ENCODE measurements around the gene HYAL4.
"Not testable (repeated sequence)": the region's sequence is repeated elsewhere in the genome, so short reads cannot be mapped to it uniquely, and the experiment has no call there.

HYAL4 gene

GRCh38 chr7:123849855-123850254 lies 4.9 kb downstream of the HYAL4 start:
- no peak for ATAC-seq

GRCh38 chr7:123851404-123851803 lies 6.4 kb downstream of the HYAL4 start:
- ATAC-seq, result not testable (repeated sequence)

DNA sequence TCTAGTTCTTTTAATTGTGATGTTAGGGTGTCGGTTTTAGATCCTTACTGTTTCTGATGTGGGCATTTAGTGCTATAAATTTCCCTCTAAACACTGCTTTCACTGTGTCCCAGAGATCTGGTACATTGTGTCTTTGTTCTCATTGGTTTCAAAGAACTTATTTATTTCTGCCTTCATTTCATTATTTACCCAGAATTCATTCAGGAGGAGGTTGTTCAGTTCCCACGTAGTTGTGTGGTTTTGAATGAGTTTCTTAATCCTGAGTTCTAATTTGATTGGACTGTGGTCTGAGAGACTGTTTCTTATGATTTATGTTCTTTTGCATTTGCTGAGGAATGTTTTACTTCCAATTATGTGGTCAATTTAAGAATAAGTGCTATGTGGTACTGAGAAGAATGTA lies 9.3 kb downstream of the HYAL4 start:
- not testable (repeated sequence) for ATAC-seq

GRCh38 chr7:123856428-123856827 lies 11.5 kb downstream of the HYAL4 start:
- ATAC-seq, result not testable (repeated sequence)

GRCh38 chr7:123860848-123861247 lies 15.9 kb downstream of the HYAL4 start:
- no peak for ATAC-seq

GRCh38 chr7:123862775-123863174 lies 17.8 kb downstream of the HYAL4 start:
- ATAC-seq, result no peak

DNA sequence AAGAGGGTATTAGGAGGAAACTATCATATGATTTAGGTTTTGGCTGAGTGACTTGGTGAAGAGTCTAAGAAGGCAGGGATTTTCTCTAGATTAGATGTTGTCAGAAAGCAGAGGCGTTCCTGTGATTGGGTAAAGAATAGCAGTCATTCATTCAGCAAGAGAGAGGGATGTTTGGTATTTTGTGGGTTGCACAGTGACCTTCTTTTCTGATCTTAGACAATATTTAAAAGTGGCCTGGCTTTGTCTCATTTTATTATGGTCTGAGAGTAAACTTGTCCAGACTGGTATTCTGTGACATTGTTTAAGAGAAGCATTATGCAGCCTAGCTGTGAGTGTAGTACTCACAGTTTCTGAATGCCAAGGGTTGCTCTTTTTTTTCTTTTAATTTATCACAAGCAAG lies 18.5 kb downstream of the HYAL4 start:
- ATAC-seq, result no peak

DNA sequence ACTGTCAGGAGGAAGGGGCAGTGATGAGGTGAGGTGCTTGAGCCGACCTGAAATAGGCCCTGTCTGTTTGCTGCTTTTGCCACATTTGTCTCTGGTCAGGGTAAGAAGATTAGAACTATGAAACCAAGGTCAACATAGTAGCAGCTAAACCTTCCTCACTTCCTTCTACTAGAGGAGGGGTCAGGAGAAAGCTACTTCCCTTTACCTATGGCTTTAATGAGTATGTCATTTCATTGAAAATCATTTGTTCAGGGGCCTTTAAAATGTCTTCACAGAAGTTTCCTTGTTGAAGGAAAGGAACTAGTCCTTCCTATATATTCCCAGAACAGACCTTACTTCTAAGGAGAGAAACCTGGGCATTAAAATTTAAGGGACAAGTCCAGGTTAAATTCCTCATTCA lies 19.0 kb downstream of the HYAL4 start:
- ATAC-seq, result no peak

- ATAC-seq, result no peak
Observed at GRCh38 chr7:123864436-123864835, 19.5 kb downstream of the HYAL4 start.

GRCh38 chr7:123864966-123865365 lies 20.0 kb downstream of the HYAL4 start:
- no peak for ATAC-seq

GRCh38 chr7:123865517-123866117 lies 20.6 kb downstream of the HYAL4 start:
- ATAC-seq, result peak; percentile 53 to 67

DNA sequence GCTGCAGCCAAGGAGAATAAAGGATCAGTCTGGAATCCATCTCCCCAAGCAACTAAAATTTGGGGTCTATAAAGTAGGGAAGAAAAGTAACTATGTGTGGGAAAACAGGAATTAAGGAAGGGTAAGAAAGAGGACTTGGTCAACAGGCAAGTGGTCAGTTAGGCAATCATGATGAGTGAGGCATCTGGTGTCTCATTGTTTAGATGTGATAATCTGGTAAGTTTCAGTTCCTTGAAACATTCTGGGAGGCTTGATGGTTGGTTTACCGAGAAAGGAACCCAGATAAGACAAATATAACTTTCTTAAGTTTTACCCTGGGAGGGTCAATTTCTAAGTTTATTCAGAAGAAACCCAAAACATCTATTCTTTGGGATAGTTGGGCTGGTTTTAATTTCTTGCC lies 22.3 kb downstream of the HYAL4 start:
- ATAC-seq, result no peak

DNA sequence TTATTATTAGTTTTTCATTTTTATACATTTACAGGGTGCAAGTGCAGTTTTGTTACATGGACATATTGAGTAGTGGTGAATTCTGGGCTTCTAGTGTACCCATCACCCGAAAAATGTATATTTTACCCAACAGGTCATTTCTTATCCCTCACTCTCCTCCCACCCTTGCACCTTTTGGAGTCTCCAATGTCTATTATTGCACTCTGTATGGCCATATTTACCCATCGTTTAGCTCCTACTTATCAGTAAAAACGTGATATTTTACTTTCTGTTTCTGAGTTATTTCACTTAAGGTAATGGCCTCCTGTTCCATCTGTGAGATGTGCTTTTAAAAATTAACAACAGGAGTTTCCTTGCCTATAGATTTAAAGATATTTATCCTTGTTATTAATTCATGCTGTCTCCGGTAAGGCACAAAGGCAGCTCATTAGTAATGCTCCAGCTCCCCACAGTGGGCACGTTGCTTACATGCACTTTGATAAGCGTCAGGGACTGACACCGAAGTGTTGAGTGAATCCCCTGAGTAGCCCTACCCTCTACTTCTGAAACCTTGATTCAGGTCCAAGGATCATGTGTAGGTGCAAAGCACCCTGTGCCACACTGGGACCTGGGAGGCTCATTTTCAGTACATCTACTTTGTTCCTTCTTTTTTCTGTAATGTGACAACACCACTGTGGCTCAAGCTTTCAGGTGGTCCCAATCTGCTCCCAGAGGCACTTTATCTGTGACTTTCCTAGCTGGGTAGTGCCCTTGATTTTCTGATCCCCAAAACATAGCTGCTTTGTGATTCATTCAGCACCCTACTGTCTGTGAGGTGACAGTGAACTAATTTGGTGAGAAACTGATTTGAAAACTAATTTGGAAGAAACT lies 27.3 kb downstream of the HYAL4 start:
- ATAC-seq, result peak; percentile 38 to 61

DNA sequence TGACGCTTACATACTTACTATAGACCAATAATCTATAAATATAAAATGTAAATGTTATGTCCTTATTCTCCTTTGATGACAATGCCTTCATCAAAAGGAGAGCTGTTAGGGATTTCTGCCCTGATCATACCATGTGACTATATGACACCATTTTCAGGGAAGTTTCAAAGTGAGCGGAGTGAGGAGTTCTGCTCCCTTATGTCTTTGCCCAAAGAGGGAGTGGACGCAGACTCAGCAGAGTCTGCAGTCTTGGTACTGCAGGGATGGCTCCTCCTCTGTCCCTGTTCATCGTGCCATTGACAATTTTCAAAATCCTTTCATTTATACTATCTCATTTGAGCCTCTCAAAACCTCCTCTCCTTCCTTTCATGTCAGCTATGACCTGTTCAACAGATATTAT lies 27.9 kb downstream of the HYAL4 start:
- no peak for ATAC-seq

- ATAC-seq, result no peak
Observed at GRCh38 chr7:123876557-123877256, 31.7 kb downstream of the HYAL4 start.

- ATAC-seq, result no peak
Observed at GRCh38 chr7:123879628-123880027, 34.7 kb downstream of the HYAL4 start.

DNA sequence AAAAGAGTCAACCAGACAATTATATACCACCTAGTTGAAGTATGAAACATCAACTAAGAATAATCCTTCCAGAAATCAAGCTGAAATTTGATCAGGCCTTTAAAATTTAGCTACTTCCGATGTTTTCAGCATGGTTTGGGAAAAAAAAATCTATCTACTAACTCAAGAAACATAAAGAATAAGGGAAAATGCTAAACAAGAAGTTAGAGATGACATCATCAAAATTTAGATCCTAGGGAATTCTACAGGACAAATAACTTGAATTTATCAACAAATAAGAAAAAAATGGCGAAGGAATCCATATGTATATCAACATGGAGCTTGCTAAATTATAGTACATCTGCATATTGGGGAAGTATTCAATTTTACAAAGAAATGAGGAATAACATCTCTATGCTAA lies 36.3 kb downstream of the HYAL4 start:
- no peak for ATAC-seq

- no peak for ATAC-seq
Observed at GRCh38 chr7:123883154-123883553, 38.2 kb downstream of the HYAL4 start.

- no peak for ATAC-seq
Observed at GRCh38 chr7:123888192-123888591, 43.2 kb downstream of the HYAL4 start.

DNA sequence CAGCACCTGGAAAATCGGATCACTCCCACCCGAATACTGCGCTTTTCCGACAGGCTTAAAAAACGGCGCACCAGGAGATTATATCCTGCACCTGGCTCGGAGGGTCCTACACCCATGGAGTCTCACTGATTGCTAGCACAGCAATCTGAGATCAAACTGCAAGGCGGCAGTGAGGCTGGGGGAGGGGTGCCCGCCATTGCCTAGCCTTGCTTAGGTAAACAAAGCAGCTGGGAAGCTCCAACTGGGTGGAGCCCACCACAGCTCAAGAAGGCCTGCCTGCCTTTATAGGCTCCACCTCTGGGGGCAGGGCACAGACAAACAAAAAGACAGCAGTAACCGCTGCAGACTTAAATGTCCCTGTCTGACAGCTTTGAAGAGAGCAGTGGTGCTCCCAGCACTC lies 49.8 kb downstream of the HYAL4 start:
- not testable (repeated sequence) for ATAC-seq

- ATAC-seq, result no peak
Observed at GRCh38 chr7:123901101-123901500, 56.1 kb downstream of the HYAL4 start.

DNA sequence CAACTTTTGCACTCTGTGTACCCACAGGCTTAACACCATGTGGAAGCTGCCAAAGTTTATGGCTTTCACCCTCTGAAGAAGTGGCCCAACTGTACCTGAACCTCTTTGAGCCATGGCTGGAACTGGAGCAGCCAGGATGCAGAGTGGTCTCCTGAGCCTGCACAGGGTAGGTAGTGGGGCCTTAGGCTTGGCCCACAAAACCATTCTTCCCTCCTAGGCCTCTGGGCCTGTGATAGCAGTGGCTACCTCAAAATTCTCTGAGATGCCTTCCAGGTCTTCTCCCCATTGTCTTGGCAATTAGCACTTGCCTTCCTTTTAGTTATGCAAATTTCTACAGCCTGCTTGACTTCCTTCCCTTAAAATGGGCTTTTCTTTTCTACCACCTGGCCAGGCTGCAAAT lies 60.7 kb downstream of the HYAL4 start:
- no peak for ATAC-seq

DNA sequence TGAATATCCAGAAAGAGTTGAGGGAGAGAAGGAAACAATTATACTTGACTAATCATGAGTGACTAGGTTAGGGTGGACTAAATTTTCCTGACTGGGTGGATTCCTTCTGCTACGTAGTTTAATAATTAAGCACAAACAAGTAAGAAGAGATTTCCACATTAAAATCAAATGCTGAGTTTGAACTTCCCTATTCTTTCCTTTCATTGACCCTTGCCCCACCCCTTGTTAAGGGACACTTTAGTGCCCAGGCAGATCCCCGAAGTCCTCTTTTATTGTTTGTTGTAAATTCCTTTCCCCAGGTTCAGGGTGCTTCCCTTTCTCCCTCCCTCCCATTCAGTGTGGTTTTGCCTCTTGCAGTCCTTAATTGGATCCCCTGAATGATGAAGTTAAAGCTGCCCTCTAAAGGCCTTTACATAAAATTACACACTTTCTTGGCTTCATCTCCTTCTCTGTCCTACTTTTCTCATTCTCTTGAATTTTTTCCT lies 71.3 kb downstream of the HYAL4 start:
- ATAC-seq, result no peak

- no peak for ATAC-seq
Observed at GRCh38 chr7:123917878-123918277, 72.9 kb downstream of the HYAL4 start.

Data from activated CD4-positive, CD25-positive, alpha-beta regulatory T cell treated with anti-CD3 and anti-CD28 coated beads, Interleukin-2, amount 50 U/mL, for 24 hours (primary cell).